Ishikawa (cell line): ENCODE results near the gene SPN.
A peak's percentile ranks its signal among the peaks of the same experiment; 100 is the strongest.

Source experiments
- CEBPB ChIP-seq: IDR thresholded peaks from 2 replicates; pipeline ENCODE4 v1.6.1; 2012
- CREB1 ChIP-seq: IDR thresholded peaks from 2 replicates; pipeline ENCODE4 v1.6.1; 2012; ENCODE audit warnings: low read depth
- EGR1 ChIP-seq: IDR thresholded peaks from 2 replicates; pipeline ENCODE4 v1.6.1; 2012
- EP300 ChIP-seq: IDR thresholded peaks from 2 replicates; pipeline ENCODE4 v1.6.1; 2012; ENCODE audit warnings: borderline replicate concordance
- FOXM1 ChIP-seq: IDR thresholded peaks from 2 replicates; pipeline ENCODE4 v1.6.1; 2012; ENCODE audit warnings: low read depth, borderline replicate concordance
- NFIC ChIP-seq: IDR thresholded peaks from 2 replicates; pipeline ENCODE4 v1.6.1; 2012
- RAD21 ChIP-seq: IDR thresholded peaks from 2 replicates; pipeline ENCODE4 v1.6.1; 2012; ENCODE audit warnings: low read depth
- TAF1 ChIP-seq: IDR thresholded peaks from 2 replicates; pipeline ENCODE4 v1.6.1; 2012; ENCODE audit warnings: low read depth, mild to moderate bottlenecking
- TCF12 ChIP-seq: IDR thresholded peaks from 2 replicates; pipeline ENCODE4 v1.6.1; 2012; ENCODE audit warnings: low read depth
- TEAD4 ChIP-seq: IDR thresholded peaks from 2 replicates; pipeline ENCODE4 v1.6.1; 2012
- YY1 ChIP-seq: IDR thresholded peaks from 2 replicates; pipeline ENCODE4 v1.6.1; 2012; ENCODE audit warnings: low read depth
- ZBTB7A ChIP-seq: IDR thresholded peaks from 2 replicates; pipeline ENCODE4 v1.6.1; 2012; ENCODE audit warnings: low read depth
- TF ChIP-seq, protein P1 (sequence below): IDR thresholded peaks from 2 replicates; pipeline ENCODE4 v1.6.1; 2012; ENCODE audit warnings: low read depth, mild to moderate bottlenecking
- TF ChIP-seq, protein P2 (sequence below): IDR thresholded peaks from 2 replicates; pipeline ENCODE4 v1.6.1; 2012
- TF ChIP-seq, protein P3 (sequence below): IDR thresholded peaks from 2 replicates; pipeline ENCODE4 v1.6.1; 2012

Gene SPN

DNA sequence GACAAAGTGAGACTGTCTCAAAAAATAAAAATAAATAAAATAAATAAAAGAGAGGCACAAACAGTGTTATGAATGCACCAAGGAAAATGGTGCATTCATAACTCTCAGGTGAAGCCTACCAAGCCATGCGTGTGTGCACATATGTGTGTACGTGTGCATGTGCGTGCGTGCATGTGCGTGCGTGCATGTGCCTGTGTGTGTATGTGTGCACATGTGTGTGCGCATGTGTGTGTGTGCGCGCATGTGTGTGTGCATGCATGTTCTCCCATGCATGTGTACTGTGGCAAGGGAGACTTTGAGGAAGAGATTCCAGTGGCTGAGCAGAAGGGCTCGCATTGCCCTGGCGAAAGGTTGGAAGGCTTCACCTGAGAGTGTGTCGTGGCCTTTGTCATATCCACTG lies 4.7 kb downstream of the SPN start:
- TF ChIP-seq CEBPB, result no peak
- TF ChIP-seq RAD21, result no peak
- TF ChIP-seq, protein P1, sequence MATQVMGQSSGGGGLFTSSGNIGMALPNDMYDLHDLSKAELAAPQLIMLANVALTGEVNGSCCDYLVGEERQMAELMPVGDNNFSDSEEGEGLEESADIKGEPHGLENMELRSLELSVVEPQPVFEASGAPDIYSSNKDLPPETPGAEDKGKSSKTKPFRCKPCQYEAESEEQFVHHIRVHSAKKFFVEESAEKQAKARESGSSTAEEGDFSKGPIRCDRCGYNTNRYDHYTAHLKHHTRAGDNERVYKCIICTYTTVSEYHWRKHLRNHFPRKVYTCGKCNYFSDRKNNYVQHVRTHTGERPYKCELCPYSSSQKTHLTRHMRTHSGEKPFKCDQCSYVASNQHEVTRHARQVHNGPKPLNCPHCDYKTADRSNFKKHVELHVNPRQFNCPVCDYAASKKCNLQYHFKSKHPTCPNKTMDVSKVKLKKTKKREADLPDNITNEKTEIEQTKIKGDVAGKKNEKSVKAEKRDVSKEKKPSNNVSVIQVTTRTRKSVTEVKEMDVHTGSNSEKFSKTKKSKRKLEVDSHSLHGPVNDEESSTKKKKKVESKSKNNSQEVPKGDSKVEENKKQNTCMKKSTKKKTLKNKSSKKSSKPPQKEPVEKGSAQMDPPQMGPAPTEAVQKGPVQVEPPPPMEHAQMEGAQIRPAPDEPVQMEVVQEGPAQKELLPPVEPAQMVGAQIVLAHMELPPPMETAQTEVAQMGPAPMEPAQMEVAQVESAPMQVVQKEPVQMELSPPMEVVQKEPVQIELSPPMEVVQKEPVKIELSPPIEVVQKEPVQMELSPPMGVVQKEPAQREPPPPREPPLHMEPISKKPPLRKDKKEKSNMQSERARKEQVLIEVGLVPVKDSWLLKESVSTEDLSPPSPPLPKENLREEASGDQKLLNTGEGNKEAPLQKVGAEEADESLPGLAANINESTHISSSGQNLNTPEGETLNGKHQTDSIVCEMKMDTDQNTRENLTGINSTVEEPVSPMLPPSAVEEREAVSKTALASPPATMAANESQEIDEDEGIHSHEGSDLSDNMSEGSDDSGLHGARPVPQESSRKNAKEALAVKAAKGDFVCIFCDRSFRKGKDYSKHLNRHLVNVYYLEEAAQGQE, result no peak
- no peak for TF ChIP-seq EGR1
- TF ChIP-seq NFIC, result no peak
- TF ChIP-seq EP300, result no peak

DNA sequence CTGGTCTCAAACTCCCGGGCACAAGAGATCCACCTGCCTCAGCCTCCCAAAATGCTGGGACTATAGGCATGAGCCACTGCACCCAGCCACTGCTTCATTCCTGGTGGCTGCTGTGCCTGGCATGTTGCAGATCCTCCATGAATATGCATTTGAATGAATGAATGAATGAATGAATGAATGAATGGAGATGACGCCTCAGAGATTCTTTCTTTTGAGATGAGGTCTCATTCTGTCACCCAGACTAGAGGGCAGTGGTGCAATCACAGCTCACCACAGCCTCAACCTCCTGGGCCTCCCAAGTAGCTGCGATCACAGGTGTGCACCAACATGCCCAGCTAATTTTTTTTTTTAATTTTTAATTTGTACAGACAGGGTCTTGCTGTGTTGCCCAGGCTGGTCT lies 5.2 kb downstream of the SPN start:
- TF ChIP-seq FOXM1, result no peak
- TF ChIP-seq, protein P1, result no peak
- TF ChIP-seq EGR1, result no peak
- no peak for TF ChIP-seq TAF1
- no peak for TF ChIP-seq CREB1
- no peak for TF ChIP-seq YY1
- TF ChIP-seq TEAD4, result no peak
- no peak for TF ChIP-seq NFIC
- no peak for TF ChIP-seq CEBPB
- TF ChIP-seq, protein P2, sequence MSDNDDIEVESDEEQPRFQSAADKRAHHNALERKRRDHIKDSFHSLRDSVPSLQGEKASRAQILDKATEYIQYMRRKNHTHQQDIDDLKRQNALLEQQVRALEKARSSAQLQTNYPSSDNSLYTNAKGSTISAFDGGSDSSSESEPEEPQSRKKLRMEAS, result no peak

DNA sequence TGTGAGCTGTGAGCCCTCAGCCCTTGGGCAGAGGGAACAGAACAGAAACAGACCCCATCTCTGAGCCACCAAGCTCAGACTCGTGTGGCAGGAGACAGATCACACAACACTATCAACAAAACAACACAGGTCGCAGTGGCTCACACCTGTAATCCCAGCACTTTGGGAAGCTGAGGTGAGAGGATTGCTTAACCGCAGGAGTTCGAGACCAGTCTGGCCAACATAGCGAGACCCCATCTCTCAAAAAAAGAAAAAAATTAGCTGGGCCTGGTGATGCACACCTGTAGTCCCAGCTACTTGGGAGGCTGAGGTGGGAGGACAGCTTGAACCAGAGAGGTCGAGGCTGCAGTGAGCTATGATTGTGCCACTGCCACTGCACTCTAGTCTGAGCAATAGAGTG lies 10.5 kb downstream of the SPN start:
- no peak for TF ChIP-seq RAD21
- no peak for TF ChIP-seq TCF12
- no peak for TF ChIP-seq NFIC
- no peak for TF ChIP-seq EP300
- no peak for TF ChIP-seq CREB1
- no peak for TF ChIP-seq TAF1
- no peak for TF ChIP-seq ZBTB7A
- no peak for TF ChIP-seq EGR1
- TF ChIP-seq, protein P1, result no peak
- no peak for TF ChIP-seq YY1
- no peak for TF ChIP-seq TEAD4
- TF ChIP-seq CEBPB, result no peak
- TF ChIP-seq, protein P3, sequence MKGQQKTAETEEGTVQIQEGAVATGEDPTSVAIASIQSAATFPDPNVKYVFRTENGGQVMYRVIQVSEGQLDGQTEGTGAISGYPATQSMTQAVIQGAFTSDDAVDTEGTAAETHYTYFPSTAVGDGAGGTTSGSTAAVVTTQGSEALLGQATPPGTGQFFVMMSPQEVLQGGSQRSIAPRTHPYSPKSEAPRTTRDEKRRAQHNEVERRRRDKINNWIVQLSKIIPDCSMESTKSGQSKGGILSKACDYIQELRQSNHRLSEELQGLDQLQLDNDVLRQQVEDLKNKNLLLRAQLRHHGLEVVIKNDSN, result no peak
- no peak for TF ChIP-seq FOXM1
- TF ChIP-seq, protein P2, result no peak

DNA sequence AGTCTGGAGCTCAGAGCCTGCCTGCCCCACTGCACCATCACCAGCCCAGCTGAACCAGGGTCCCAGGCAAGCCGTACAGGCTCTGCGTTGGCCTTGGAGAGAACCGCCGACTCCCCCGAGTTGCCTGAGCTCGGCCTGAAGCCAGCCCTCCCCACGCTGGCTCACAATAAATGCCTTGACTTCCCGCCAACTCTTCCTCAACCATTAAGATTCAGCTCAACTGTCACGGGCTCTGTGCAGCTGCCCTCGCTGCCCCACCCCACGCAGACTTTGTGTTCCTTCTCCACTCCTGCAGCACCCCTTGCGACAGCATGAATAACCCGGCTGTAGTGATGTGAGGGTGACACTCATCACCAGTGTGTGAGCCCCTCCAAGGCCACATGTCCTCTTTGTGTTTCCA lies 11.1 kb downstream of the SPN start:
- TF ChIP-seq, protein P2, result peak; percentile 38; the same call in 1 of the 2 replicates
- TF ChIP-seq YY1 (no peak), NFIC (0 out of 2 replicates have a peak, but pooled peaks have one; percentile 39), CREB1 (no peak), FOXM1 (no peak)

DNA sequence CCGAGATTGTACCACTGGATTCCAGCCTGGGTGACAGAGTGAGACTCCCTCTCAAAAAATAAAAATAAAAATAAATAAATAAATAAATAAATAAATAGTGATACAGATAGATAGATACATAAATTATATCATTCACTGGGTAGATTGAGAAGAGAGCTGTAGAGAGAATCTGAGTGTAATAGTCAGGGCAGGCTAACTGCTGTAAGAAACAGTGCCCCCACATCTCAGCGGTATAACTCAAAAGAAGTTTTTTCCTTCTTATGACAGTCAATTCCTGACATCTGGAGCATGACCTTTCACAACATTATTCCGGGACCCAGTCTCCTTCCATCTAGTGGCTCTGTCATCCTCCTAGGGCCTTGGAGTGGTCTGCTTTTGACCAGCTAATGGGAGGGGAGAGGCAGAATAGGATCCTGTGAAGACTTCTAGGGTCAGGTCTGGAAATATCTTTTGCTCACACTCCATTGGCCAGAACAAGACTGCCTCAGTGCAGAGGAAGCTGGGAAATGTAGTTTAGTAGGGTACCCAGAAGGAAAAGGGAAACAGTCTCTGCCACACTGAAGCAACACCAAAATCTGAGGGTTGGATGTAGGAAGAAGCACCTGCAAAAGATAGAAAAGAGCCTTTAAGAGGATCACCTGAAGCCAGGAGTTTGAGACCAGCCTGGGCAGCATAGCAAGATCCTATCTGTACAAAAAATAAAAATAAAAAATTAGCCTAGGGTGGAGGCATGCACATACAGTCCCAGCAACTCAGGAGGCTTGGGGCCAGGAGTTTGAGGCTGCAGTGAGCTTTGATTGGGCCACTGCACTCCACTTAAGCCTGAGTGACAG lies 13.0 kb downstream of the SPN start:
- TF ChIP-seq, protein P2, result no peak
- no peak for TF ChIP-seq ZBTB7A
- TF ChIP-seq FOXM1, result no peak
- no peak for TF ChIP-seq EGR1
- no peak for TF ChIP-seq TAF1
- TF ChIP-seq YY1, result no peak
- TF ChIP-seq TCF12, result no peak
- no peak for TF ChIP-seq CEBPB
- TF ChIP-seq CREB1, result no peak
- no peak for TF ChIP-seq EP300
- no peak for TF ChIP-seq NFIC
- TF ChIP-seq TEAD4, result no peak
- TF ChIP-seq, protein P3, result no peak
